Tibial artery (tissue), 4 donors: ENCODE data around the gene GPC6.

Source experiments
- DNase-seq, 2 donors: peaks; one replicate each; pipeline ENCODE4 v3.0.0-alpha.2; 2019
- H3K27ac ChIP-seq, 2 donors: fragments of 200-600 bp; sonication (generic) in 1 of 2; 1 replicate in 1 of 2; 2 replicates in 1 of 2; pipeline ENCODE4 v1.5.1; 2018 to 2019; ENCODE audit warnings: mild to moderate bottlenecking in 1 of 2
- H3K27me3 ChIP-seq, 2 donors: fragments of 200-600 bp; sonication (generic) in 1 of 2; one replicate each; pipeline versions ENCODE4 v1.5.1 to v1.6.0; 2016 to 2019
- H3K36me3 ChIP-seq, 3 donors: fragments of 200-600 bp; sonication (generic) in 2 of 3; one replicate each; pipeline ENCODE4 v1.5.1; 2016 to 2019; ENCODE audit warnings: mild to moderate bottlenecking in 2 of 3
- H3K4me1 ChIP-seq, 4 donors: fragments of 200-600 bp; sonication (generic) in 2 of 4; 1 replicate in 3 of 4; 2 replicates in 1 of 4; pipeline ENCODE4 v1.5.1; 2016 to 2019
- H3K4me3 ChIP-seq, 2 donors: fragments of 200-600 bp; sonication (generic) in 1 of 2; 1 replicate in 1 of 2; 2 replicates in 1 of 2; pipeline ENCODE4 v1.5.1; 2018 to 2019; ENCODE audit warnings: mild to moderate bottlenecking in 2 of 2
- H3K9me3 ChIP-seq, 3 donors: fragments of 200-600 bp; sonication (generic) in 1 of 3; one replicate each; pipeline ENCODE4 v1.5.1; 2016 to 2019
- CTCF ChIP-seq, 2 experiments: fragments of 200-600 bp in 1 of 2; fragments of 450-650 bp in 1 of 2; IDR thresholded peaks; one replicate each; pipeline ENCODE4 v1.5.1; 2017 to 2019; ENCODE audit warnings: antibody characterized with exemption in 2 of 2, mild to moderate bottlenecking in 1 of 2, moderate library complexity in 1 of 2
- intact Hi-C: fragments of 100-400 bp; cut with DNase I; formaldehyde crosslinking; loops from one replicate; pipeline ENCODE4 v1.15.0; 2023; ENCODE audit warnings: low total_unique reads

Gene GPC6

GRCh38 chr13:93927431-93927830, 700.8 kb downstream of the GPC6 start:
- no peaks in the 10 kb centered on the region for H3K9me3 ChIP-seq
- TF ChIP-seq CTCF (IDR thresholded peaks at IDR 0.05), result no peak
- no peaks in the 10 kb centered on the region for H3K27me3 ChIP-seq
- H3K4me1 ChIP-seq, result no peaks in the 10 kb centered on the region
- H3K36me3 ChIP-seq, result no peaks in the 10 kb centered on the region
- H3K4me3 ChIP-seq, result no peak overlapping the region
- intact Hi-C loops, result no loop called here
- no peak for DNase-seq
- no peak overlapping the region for H3K27ac ChIP-seq

GRCh38 chr13:93932901-93933300, 706.3 kb downstream of the GPC6 start:
- H3K27me3 ChIP-seq, result no peaks in the 10 kb centered on the region
- intact Hi-C loops, result no loop called here
- TF ChIP-seq CTCF (IDR thresholded peaks at IDR 0.05), result no peak
- H3K4me1 ChIP-seq, result no peaks in the 10 kb centered on the region
- no peaks in the 10 kb centered on the region for H3K36me3 ChIP-seq
- no peak overlapping the region for H3K4me3 ChIP-seq
- H3K9me3 ChIP-seq, result no peaks in the 10 kb centered on the region
- no peak for DNase-seq
- H3K27ac ChIP-seq, result no peak overlapping the region

DNA sequence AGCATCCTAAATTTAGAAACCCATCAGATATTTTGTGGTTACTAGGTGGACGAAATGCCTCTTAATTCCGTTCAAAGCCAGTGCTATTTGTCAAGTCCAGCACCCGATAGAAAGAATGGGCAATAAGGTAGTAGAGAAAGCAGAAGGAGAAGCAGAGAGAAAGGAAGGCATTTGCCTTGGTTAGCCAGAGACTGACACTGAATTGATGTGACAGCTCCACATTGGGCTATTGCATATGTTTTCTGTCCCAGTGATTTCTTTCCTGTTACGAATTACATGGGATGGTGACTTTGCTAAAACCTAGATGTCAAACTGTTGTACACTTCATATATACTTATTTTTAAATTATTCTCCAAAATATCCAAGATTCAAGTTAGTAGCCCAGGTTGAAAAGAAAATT, 710.3 kb downstream of the GPC6 start:
- Histone ChIP-seq H3K36me3 (no peaks in the 10 kb centered on the region), H3K4me3 (no peak overlapping the region), H3K4me1 (peaks cover 0 to 5% (median 0%) of the 10 kb centered on the region in 4 donors), H3K27me3 (no peaks in the 10 kb centered on the region), H3K27ac (no peak overlapping the region), H3K9me3 (no peaks in the 10 kb centered on the region)
- no peak for DNase-seq
- intact Hi-C loops, result no loop called here
- no peak for TF ChIP-seq CTCF (IDR thresholded peaks at IDR 0.05)

GRCh38 chr13:93941444-93941843, 714.8 kb downstream of the GPC6 start:
- Histone ChIP-seq H3K4me1 (peaks cover 0 to 6% (median 0%) of the 10 kb centered on the region in 4 donors), H3K27me3 (no peaks in the 10 kb centered on the region), H3K4me3 (no peak overlapping the region), H3K27ac (no peak overlapping the region), H3K36me3 (no peaks in the 10 kb centered on the region), H3K9me3 (no peaks in the 10 kb centered on the region)
- intact Hi-C loops, result no loop called here
- TF ChIP-seq CTCF (IDR thresholded peaks at IDR 0.05), result no peak
- DNase-seq, result no peak

DNA sequence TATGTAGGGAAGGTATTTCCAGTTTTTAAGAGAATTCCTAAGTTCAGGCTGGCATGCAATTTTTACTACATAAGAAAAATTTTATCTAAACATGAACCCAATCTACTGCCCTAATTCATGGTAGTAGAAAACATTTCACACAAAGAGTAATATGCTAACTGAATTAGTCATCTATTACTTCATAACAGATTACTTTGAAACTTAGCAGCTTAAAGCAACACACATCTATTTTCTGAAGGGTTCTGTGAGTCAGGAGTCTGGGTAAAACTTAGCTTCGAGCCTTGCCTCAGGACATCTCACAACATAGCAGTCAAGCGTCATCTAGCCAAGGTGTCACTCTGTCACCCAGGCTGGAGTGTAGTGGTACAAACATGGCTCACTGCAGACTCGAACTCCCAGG, 715.4 kb downstream of the GPC6 start:
- Histone ChIP-seq H3K4me1 (peaks cover 0 to 6% (median 0%) of the 10 kb centered on the region in 4 donors), H3K27ac (no peak overlapping the region), H3K4me3 (no peak overlapping the region), H3K9me3 (no peaks in the 10 kb centered on the region), H3K36me3 (no peaks in the 10 kb centered on the region), H3K27me3 (no peaks in the 10 kb centered on the region)
- no peak for DNase-seq
- no peak for TF ChIP-seq CTCF (IDR thresholded peaks at IDR 0.05)
- intact Hi-C loops, result no loop called here

GRCh38 chr13:93945621-93946020, 719.0 kb downstream of the GPC6 start:
- H3K27me3 ChIP-seq, result no peaks in the 10 kb centered on the region
- TF ChIP-seq CTCF (IDR thresholded peaks at IDR 0.05), result no peak
- no peak overlapping the region for H3K27ac ChIP-seq
- H3K4me3 ChIP-seq, result no peak overlapping the region
- no peaks in the 10 kb centered on the region for H3K36me3 ChIP-seq
- no peaks in the 10 kb centered on the region for H3K9me3 ChIP-seq
- peaks cover 0 to 6% (median 0%) of the 10 kb centered on the region in 4 donors for H3K4me1 ChIP-seq
- DNase-seq, result no peak
- intact Hi-C loops, result no loop called here
